Endothelial cell (in vitro differentiated cells): ENCODE results near the gene POP7. TPM values are rescaled to one million over a fixed set of nuclear protein-coding genes. Genes with fewer than 3 reads are reported as not detected.

ENCODE experiments used
- DNase-seq: peaks from one replicate; pipeline ENCODE4 v3.0.0; 2021; ENCODE audit warnings: low spot score
- H3K27ac Mint-ChIP-seq: one replicate; pipeline ENCODE4 v1.8.0; 2021; ENCODE audit warnings: mixed read lengths, inconsistent platforms; ENCODE audit not compliant: unreplicated experiment
- H3K27me3 Mint-ChIP-seq: one replicate; pipeline ENCODE4 v1.8.0; 2021; ENCODE audit warnings: mild to moderate bottlenecking, moderate library complexity, mixed read lengths, inconsistent platforms; ENCODE audit not compliant: unreplicated experiment
- H3K36me3 Mint-ChIP-seq: one replicate; pipeline ENCODE4 v1.8.0; 2021; ENCODE audit warnings: mild to moderate bottlenecking, low read depth, mixed read lengths, inconsistent platforms; ENCODE audit not compliant: unreplicated experiment
- H3K4me1 Mint-ChIP-seq: one replicate; pipeline ENCODE4 v1.8.0; 2021; ENCODE audit warnings: mild to moderate bottlenecking, mixed read lengths, inconsistent platforms; ENCODE audit not compliant: unreplicated experiment
- H3K4me3 Mint-ChIP-seq: one replicate; pipeline ENCODE4 v1.8.0; 2021; ENCODE audit warnings: mild to moderate bottlenecking, mixed read lengths, inconsistent platforms; ENCODE audit not compliant: unreplicated experiment
- H3K9me3 Mint-ChIP-seq: one replicate; pipeline ENCODE4 v1.8.0; 2021; ENCODE audit warnings: mixed read lengths, inconsistent platforms; ENCODE audit not compliant: unreplicated experiment
- CTCF ChIP-seq: fragments of 200-600 bp; sonication (generic); IDR thresholded peaks from one replicate; pipeline ENCODE4 v1.5.0; 2021; ENCODE audit warnings: antibody characterized with exemption; ENCODE audit not compliant: unreplicated experiment
- total RNA-seq: library from RNA; stranded (reverse); fragmentation: NEBNext Ultra II Directional; extraction: Animal tissue kit (Norgen Biotek cat#: 25700); gene quantifications from one replicate; pipeline ENCODE4 v1.2.1, GENCODE V29; 2021; ENCODE audit not compliant: unreplicated experiment

Gene POP7
- total RNA-seq, 1 donor from 2014 or later, result 30.6 TPM

- DNase-seq, result no peak
- Mint-ChIP-seq H3K4me3 (no peak overlapping the region), H3K27me3 (no peaks in the 10 kb centered on the region), H3K27ac (no peak overlapping the region), H3K36me3 (no peaks in the 10 kb centered on the region), H3K9me3 (no peaks in the 10 kb centered on the region), H3K4me1 (no peaks in the 10 kb centered on the region)
- TF ChIP-seq CTCF, result no peak
Measured at GRCh38 chr7:100670074-100670473, 35.8 kb upstream of the POP7 start.

- H3K27ac Mint-ChIP-seq, result no peak overlapping the region
- no peak for TF ChIP-seq CTCF
- DNase-seq, result no peak
- no peaks in the 10 kb centered on the region for H3K36me3 Mint-ChIP-seq
- H3K27me3 Mint-ChIP-seq, result no peaks in the 10 kb centered on the region
- no peak overlapping the region for H3K4me3 Mint-ChIP-seq
- peaks cover 3% of the 10 kb centered on the region for H3K4me1 Mint-ChIP-seq
- no peaks in the 10 kb centered on the region for H3K9me3 Mint-ChIP-seq
Measured at GRCh38 chr7:100671353-100672327, 34.3 kb upstream of the POP7 start.

- H3K27me3 Mint-ChIP-seq, result peaks cover 5% of the 10 kb centered on the region
- H3K4me3 Mint-ChIP-seq, result peak within 1 kb of the TSS; percentile 97
- H3K9me3 Mint-ChIP-seq, result no peaks in the 10 kb centered on the region
- TF ChIP-seq CTCF, result no peak
- peaks cover 5% of the 10 kb centered on the region for H3K4me1 Mint-ChIP-seq
- H3K27ac Mint-ChIP-seq, result peak within 1 kb of the TSS; percentile 93
- peak; percentile 100 for DNase-seq
- peaks cover 6% of the 10 kb centered on the region for H3K36me3 Mint-ChIP-seq
Measured at GRCh38 chr7:100673302-100673941, 32.5 kb upstream of the POP7 start, which contains the start of gene GNB2. GNB2 (plus strand) TSS chr7:100673740; CDS start chr7:100676266, 2,526 bp downstream.

- TF ChIP-seq CTCF, result no peak
- peaks cover 6% of the 10 kb centered on the region for H3K36me3 Mint-ChIP-seq
- H3K4me1 Mint-ChIP-seq, result peaks cover 5% of the 10 kb centered on the region
- peaks cover 7% of the 10 kb centered on the region for H3K27me3 Mint-ChIP-seq
- DNase-seq, result no peak
- peak overlapping the region; percentile 75 for H3K27ac Mint-ChIP-seq
- H3K4me3 Mint-ChIP-seq, result peak overlapping the region; percentile 97
- no peaks in the 10 kb centered on the region for H3K9me3 Mint-ChIP-seq
Measured at GRCh38 chr7:100673942-100674410, 31.9 kb upstream of the POP7 start.
